Subcutaneous adipose tissue (tissue), 4 donors: ENCODE data around the gene ARHGAP8. TPM values are rescaled to one million over a fixed set of nuclear protein-coding genes. Genes with fewer than 3 reads are reported as not detected.

ENCODE experiments used
- total RNA-seq, 4 donors: library from RNA; depleted of rRNA; stranded (reverse); fragments of >200 nt; gene quantifications; one replicate each; pipeline ENCODE4 v1.1.0, GENCODE V29; 2016
- TF ChIP-seq, protein P1 (sequence below): fragments of 450-650 bp; IDR thresholded peaks from one replicate; pipeline ENCODE4 v1.5.1; 2016; ENCODE audit warnings: low read depth, mild to moderate bottlenecking, control low read depth, antibody characterized with exemption, moderate library complexity

Gene ARHGAP8
- total RNA-seq, 4 donors from 2014 or later: 1.3 to 13.4 (median 2.4) TPM

DNA sequence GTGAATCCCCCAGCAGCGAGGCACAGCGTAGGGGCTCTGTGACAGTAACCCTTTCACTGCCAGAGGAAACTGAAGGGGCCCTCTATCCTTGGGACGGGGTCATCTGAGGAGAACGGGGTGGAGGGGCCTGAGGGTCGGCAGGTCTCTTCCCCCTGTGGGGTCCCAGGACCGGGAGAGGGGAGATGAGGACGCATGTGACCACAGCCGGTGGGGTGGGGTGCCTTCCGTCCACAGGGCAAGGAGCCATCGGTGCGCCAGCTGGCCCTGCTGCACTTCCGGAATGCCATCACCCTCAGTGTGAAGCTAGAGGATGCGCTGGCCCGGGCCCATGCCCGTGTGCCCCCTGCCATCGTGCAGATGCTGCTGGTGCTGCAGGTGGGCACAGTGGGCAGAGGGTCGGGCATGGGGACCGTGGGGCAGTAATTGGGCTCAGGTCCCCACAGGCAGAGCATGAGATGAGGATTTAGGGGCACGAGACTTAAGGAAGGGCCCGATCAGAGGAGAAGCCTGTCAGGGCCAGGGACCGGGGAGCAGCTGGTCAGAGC lies 20.3 kb upstream of the ARHGAP8 start:
- TF ChIP-seq, protein P1, sequence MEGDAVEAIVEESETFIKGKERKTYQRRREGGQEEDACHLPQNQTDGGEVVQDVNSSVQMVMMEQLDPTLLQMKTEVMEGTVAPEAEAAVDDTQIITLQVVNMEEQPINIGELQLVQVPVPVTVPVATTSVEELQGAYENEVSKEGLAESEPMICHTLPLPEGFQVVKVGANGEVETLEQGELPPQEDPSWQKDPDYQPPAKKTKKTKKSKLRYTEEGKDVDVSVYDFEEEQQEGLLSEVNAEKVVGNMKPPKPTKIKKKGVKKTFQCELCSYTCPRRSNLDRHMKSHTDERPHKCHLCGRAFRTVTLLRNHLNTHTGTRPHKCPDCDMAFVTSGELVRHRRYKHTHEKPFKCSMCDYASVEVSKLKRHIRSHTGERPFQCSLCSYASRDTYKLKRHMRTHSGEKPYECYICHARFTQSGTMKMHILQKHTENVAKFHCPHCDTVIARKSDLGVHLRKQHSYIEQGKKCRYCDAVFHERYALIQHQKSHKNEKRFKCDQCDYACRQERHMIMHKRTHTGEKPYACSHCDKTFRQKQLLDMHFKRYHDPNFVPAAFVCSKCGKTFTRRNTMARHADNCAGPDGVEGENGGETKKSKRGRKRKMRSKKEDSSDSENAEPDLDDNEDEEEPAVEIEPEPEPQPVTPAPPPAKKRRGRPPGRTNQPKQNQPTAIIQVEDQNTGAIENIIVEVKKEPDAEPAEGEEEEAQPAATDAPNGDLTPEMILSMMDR: no peak

DNA sequence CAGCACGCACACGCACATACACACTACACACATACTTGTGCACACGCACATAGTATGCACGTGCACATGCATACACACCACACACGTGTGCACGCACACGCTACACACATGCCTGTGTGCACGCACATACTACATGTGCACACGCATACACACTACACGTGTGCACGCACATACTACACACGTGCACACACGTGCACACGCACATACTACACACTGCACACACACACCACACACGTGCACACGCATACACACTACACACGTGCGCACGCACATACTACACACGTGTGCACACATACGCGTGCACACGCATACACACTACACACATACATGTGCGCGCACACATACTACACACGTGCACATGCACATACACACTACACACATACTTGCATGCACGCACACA lies 19.7 kb upstream of the ARHGAP8 start:
- TF ChIP-seq, protein P1: no peak

- TF ChIP-seq, protein P1: no peak
These were observed 18.8 kb upstream of the ARHGAP8 start for GRCh38 chr22:44733426-44734106.

- TF ChIP-seq, protein P1: no peak
These were observed 18.1 kb upstream of the ARHGAP8 start for GRCh38 chr22:44734278-44734677.

DNA sequence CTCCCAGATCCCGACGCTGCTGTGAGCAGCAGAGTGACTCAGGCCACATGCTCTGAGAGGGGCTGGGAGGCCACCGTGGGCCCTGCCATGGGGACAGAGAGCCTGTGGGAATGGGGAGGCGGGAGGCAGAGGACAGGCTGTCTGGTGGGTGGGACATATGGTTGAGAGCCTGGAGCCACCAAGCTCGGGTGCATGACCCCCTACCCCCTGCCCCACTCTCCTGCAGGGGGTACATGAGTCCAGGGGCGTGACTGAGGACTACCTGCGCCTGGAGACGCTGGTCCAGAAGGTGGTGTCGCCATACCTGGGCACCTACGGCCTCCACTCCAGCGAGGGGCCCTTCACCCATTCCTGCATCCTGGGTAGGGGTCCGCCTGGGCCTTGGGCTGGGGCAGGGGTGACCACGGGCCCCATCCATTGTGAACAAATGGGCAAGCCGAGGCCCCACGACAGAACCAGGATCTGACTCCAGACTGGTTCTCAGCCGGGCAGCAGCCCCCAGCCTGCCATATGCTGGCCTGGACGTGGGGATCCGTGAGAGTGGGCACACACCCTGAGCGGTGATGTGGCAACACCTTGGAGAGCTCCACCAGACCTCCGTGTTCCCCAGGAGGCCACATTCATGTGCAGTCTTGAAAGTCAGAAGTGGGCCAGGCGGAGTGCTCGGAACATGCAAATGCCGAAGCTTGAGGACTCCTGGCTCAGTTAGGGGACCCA lies 17.4 kb upstream of the ARHGAP8 start:
- TF ChIP-seq, protein P1: no peak

- TF ChIP-seq, protein P1: no peak
These were observed 16.6 kb upstream of the ARHGAP8 start for GRCh38 chr22:44735518-44736428.
